ENCODE data around the gene STIM1. TPM values are rescaled to one million over a fixed set of nuclear protein-coding genes. Genes with fewer than 3 reads are reported as not detected.

Gene STIM1
- total and polyA plus RNA-seq, 4 donors = 32.1 to 51.5 (median 41.6) TPM

DNA sequence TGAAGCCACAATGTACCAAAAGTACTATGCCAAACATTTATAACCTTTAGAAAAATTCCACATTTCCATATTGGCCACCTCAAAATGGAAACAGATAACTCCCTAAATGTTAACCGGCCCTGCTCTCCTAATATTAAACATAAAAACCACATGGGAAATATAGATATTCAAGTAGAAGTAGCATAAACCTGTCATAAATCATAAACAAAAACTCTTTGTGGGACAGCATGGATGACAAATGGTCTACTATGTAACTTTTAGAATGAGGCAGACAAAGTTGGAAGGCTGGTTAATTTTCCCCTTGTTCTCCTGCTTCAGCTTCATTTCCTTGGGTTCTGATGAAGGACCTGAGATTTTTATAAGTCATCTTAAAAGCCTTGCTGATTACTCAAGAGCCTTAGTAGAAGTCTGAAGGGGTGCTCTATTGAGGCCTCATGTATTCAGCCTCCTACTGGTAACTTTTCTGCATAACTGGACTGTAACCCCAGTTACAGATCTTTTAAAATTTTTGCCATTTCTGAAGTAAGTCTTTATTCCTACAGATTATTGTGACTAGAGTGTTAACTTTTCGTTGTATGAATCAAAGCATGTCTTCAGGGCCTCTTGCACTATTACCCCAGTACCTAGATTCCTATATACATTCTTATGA, 116.4 kb downstream of the STIM1 start:
- H3K9me3 ChIP-seq (ENCODE audit: control insufficient read depth, insufficient read depth, low read length) = no peaks in the 10 kb centered on the region
- H3K4me1 ChIP-seq (ENCODE audit: control insufficient read depth, insufficient read depth, low read length) = no peaks in the 10 kb centered on the region
- H3K27ac ChIP-seq (ENCODE audit: low read depth, low read length) = no peak overlapping the region
- no CpG with 5 or more reads among the region's 2 CpGs for WGBS (ENCODE audit: insufficient coverage)
- H3K27me3 ChIP-seq (ENCODE audit: control insufficient read depth, insufficient read depth, low read length) = no peaks in the 10 kb centered on the region
- DNase-seq (ENCODE audit: low read depth in 4 of 6, low spot score in 6 of 6) = no peak
- no peak overlapping the region for H3K4me3 ChIP-seq (ENCODE audit: low read depth, low read length)
- H3K36me3 ChIP-seq (ENCODE audit: control insufficient read depth, insufficient read depth, low read length) = no peaks in the 10 kb centered on the region

- no CpG with 5 or more reads among the region's 1 CpG for WGBS (ENCODE audit: insufficient coverage)
- DNase-seq (ENCODE audit: low read depth in 4 of 6, low spot score in 6 of 6) = no peak
- no peaks in the 10 kb centered on the region for H3K27me3 ChIP-seq (ENCODE audit: control insufficient read depth, insufficient read depth, low read length)
- H3K27ac ChIP-seq (ENCODE audit: low read depth, low read length) = no peak overlapping the region
- H3K4me1 ChIP-seq (ENCODE audit: control insufficient read depth, insufficient read depth, low read length) = no peaks in the 10 kb centered on the region
- H3K9me3 ChIP-seq (ENCODE audit: control insufficient read depth, insufficient read depth, low read length) = no peaks in the 10 kb centered on the region
- no peak overlapping the region for H3K4me3 ChIP-seq (ENCODE audit: low read depth, low read length)
- no peaks in the 10 kb centered on the region for H3K36me3 ChIP-seq (ENCODE audit: control insufficient read depth, insufficient read depth, low read length)
These were observed 117.0 kb downstream of the STIM1 start for GRCh38 chr11:3972431-3972830.

- DNase-seq (ENCODE audit: low read depth in 4 of 6, low spot score in 6 of 6) = no peak
- no peak overlapping the region for H3K4me3 ChIP-seq (ENCODE audit: low read depth, low read length)
- no peaks in the 10 kb centered on the region for H3K27me3 ChIP-seq (ENCODE audit: control insufficient read depth, insufficient read depth, low read length)
- H3K4me1 ChIP-seq (ENCODE audit: control insufficient read depth, insufficient read depth, low read length) = no peaks in the 10 kb centered on the region
- no peaks in the 10 kb centered on the region for H3K9me3 ChIP-seq (ENCODE audit: control insufficient read depth, insufficient read depth, low read length)
- H3K27ac ChIP-seq (ENCODE audit: low read depth, low read length) = no peak overlapping the region
- 100% methylated on average over 1 of the region's 1 CpG for WGBS (ENCODE audit: insufficient coverage)
- H3K36me3 ChIP-seq (ENCODE audit: control insufficient read depth, insufficient read depth, low read length) = no peaks in the 10 kb centered on the region
These were observed 121.6 kb downstream of the STIM1 start for GRCh38 chr11:3977078-3977477.

GRCh38 chr11:3981084-3981633, 125.7 kb downstream of the STIM1 start:
- DNase-seq (ENCODE audit: low read depth in 4 of 6, low spot score in 6 of 6) = no peak
- Histone ChIP-seq H3K36me3 (ENCODE audit: control insufficient read depth, insufficient read depth, low read length) (no peaks in the 10 kb centered on the region), H3K27me3 (ENCODE audit: control insufficient read depth, insufficient read depth, low read length) (no peaks in the 10 kb centered on the region), H3K4me1 (ENCODE audit: control insufficient read depth, insufficient read depth, low read length) (no peaks in the 10 kb centered on the region), H3K9me3 (ENCODE audit: control insufficient read depth, insufficient read depth, low read length) (no peaks in the 10 kb centered on the region), H3K27ac (ENCODE audit: low read depth, low read length) (no peak overlapping the region), H3K4me3 (ENCODE audit: low read depth, low read length) (no peak overlapping the region)
- WGBS (ENCODE audit: insufficient coverage) = 93% methylated on average over 6 of the region's 9 CpGs

GRCh38 chr11:3982431-3982830, 127.0 kb downstream of the STIM1 start:
- no peak overlapping the region for H3K4me3 ChIP-seq (ENCODE audit: low read depth, low read length)
- H3K4me1 ChIP-seq (ENCODE audit: control insufficient read depth, insufficient read depth, low read length) = no peaks in the 10 kb centered on the region
- no peaks in the 10 kb centered on the region for H3K9me3 ChIP-seq (ENCODE audit: control insufficient read depth, insufficient read depth, low read length)
- no CpG with 5 or more reads among the region's 2 CpGs for WGBS (ENCODE audit: insufficient coverage)
- H3K27ac ChIP-seq (ENCODE audit: low read depth, low read length) = no peak overlapping the region
- no peaks in the 10 kb centered on the region for H3K27me3 ChIP-seq (ENCODE audit: control insufficient read depth, insufficient read depth, low read length)
- no peak for DNase-seq (ENCODE audit: low read depth in 4 of 6, low spot score in 6 of 6)
- no peaks in the 10 kb centered on the region for H3K36me3 ChIP-seq (ENCODE audit: control insufficient read depth, insufficient read depth, low read length)

- Histone ChIP-seq H3K36me3 (ENCODE audit: control insufficient read depth, insufficient read depth, low read length) (no peaks in the 10 kb centered on the region), H3K27ac (ENCODE audit: low read depth, low read length) (no peak overlapping the region), H3K27me3 (ENCODE audit: control insufficient read depth, insufficient read depth, low read length) (no peaks in the 10 kb centered on the region), H3K4me1 (ENCODE audit: control insufficient read depth, insufficient read depth, low read length) (no peaks in the 10 kb centered on the region), H3K4me3 (ENCODE audit: low read depth, low read length) (no peak overlapping the region), H3K9me3 (ENCODE audit: control insufficient read depth, insufficient read depth, low read length) (no peaks in the 10 kb centered on the region)
- DNase-seq (ENCODE audit: low read depth in 4 of 6, low spot score in 6 of 6) = no peak
- no CpG with 5 or more reads among the region's 3 CpGs for WGBS (ENCODE audit: insufficient coverage)
These were observed 127.6 kb downstream of the STIM1 start for GRCh38 chr11:3983101-3983500.

GRCh38 chr11:3984896-3985295, 129.4 kb downstream of the STIM1 start:
- Histone ChIP-seq H3K36me3 (ENCODE audit: control insufficient read depth, insufficient read depth, low read length) (no peaks in the 10 kb centered on the region), H3K27ac (ENCODE audit: low read depth, low read length) (no peak overlapping the region), H3K4me1 (ENCODE audit: control insufficient read depth, insufficient read depth, low read length) (peaks cover 5% of the 10 kb centered on the region), H3K27me3 (ENCODE audit: control insufficient read depth, insufficient read depth, low read length) (no peaks in the 10 kb centered on the region), H3K4me3 (ENCODE audit: low read depth, low read length) (no peak overlapping the region), H3K9me3 (ENCODE audit: control insufficient read depth, insufficient read depth, low read length) (no peaks in the 10 kb centered on the region)
- WGBS (ENCODE audit: insufficient coverage) = 55% methylated on average over 2 of the region's 5 CpGs
- DNase-seq (ENCODE audit: low read depth in 4 of 6, low spot score in 6 of 6) = peak in 2 of 6 donors; percentile 73 to 96

DNA sequence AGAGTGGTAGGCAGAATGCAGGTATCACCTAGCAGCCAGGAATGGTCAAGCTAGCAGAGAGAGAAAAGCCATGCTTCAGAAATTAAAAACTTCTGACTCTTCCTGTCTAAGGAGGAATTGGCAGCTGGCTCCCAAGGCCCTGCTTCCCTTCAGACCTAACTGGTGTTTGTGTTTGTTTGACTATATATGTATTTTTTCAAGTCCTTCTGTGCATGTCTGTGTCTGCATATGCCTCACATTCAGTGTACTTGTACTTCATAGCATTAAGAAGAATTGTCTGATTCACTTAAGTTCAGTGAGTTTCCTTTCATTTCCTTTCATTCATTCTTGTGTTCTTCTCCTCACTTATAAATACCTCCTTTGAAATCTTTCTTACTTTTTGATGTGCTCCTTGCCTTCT, 130.2 kb downstream of the STIM1 start:
- Histone ChIP-seq H3K9me3 (ENCODE audit: control insufficient read depth, insufficient read depth, low read length) (no peaks in the 10 kb centered on the region), H3K4me3 (ENCODE audit: low read depth, low read length) (no peak overlapping the region), H3K27me3 (ENCODE audit: control insufficient read depth, insufficient read depth, low read length) (no peaks in the 10 kb centered on the region), H3K4me1 (ENCODE audit: control insufficient read depth, insufficient read depth, low read length) (peaks cover 5% of the 10 kb centered on the region), H3K36me3 (ENCODE audit: control insufficient read depth, insufficient read depth, low read length) (no peaks in the 10 kb centered on the region), H3K27ac (ENCODE audit: low read depth, low read length) (no peak overlapping the region)
- DNase-seq (ENCODE audit: low read depth in 4 of 6, low spot score in 6 of 6) = peak in 1 of 6 donors; percentile 82

GRCh38 chr11:3986301-3986700, 130.8 kb downstream of the STIM1 start:
- WGBS (ENCODE audit: insufficient coverage) = no CpG with 5 or more reads among the region's 1 CpG

DNA sequence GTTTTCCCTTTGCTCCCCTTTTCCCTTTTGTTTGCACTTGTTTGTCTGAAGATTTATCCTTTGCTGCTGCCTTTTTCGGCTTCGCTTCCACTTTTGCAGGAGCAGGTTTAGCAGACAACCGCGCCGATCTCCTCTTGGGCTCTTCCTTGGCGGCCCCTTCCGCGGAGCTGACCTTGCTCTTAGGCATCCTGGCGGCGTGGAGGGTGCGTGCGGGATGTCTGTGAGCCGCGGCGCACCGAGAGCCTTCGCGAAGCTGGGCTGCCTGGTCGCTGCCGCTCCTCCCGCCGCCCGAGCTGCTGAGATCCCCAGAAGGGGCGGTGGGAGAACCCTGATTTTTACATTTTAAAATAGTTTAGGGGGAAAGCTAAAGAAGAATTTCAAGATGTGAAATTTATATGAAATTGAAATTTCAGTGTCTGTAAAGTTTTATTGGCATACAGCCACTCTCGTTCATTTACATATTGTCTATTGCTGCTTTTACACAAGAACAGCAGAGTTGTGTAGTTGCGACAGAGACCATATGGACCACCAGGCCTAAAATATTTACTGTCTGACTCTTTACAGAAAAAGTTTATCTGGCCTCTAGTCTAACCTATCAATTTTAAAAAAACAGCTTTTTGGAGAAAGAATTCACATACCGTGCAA, 133.9 kb downstream of the STIM1 start:
- peak overlapping the region; percentile 26 for H3K4me3 ChIP-seq (ENCODE audit: low read depth, low read length)
- H3K27ac ChIP-seq (ENCODE audit: low read depth, low read length) = no peak overlapping the region
- DNase-seq (ENCODE audit: low read depth in 4 of 6, low spot score in 6 of 6) = peak in 2 of 6 donors; percentile 41 to 60

More at GRCh38 chr11:3986301-3986700, 130.8 kb downstream of the STIM1 start:
- Histone ChIP-seq H3K27me3 (ENCODE audit: control insufficient read depth, insufficient read depth, low read length) (no peaks in the 10 kb centered on the region), H3K36me3 (ENCODE audit: control insufficient read depth, insufficient read depth, low read length) (no peaks in the 10 kb centered on the region), H3K4me1 (ENCODE audit: control insufficient read depth, insufficient read depth, low read length) (peaks cover 5% of the 10 kb centered on the region), H3K4me3 (ENCODE audit: low read depth, low read length) (no peak overlapping the region), H3K27ac (ENCODE audit: low read depth, low read length) (no peak overlapping the region), H3K9me3 (ENCODE audit: control insufficient read depth, insufficient read depth, low read length) (no peaks in the 10 kb centered on the region)
- peak in 1 of 6 donors; percentile 46 for DNase-seq (ENCODE audit: low read depth in 4 of 6, low spot score in 6 of 6)

More for the DNA sequence above, 133.9 kb downstream of the STIM1 start:
- peaks cover 5% of the 10 kb centered on the region for H3K4me1 ChIP-seq (ENCODE audit: control insufficient read depth, insufficient read depth, low read length)
- WGBS (ENCODE audit: insufficient coverage) = 21% methylated on average over 21 of the region's 27 CpGs
- H3K9me3 ChIP-seq (ENCODE audit: control insufficient read depth, insufficient read depth, low read length) = no peaks in the 10 kb centered on the region
- H3K36me3 ChIP-seq (ENCODE audit: control insufficient read depth, insufficient read depth, low read length) = no peaks in the 10 kb centered on the region
- no peaks in the 10 kb centered on the region for H3K27me3 ChIP-seq (ENCODE audit: control insufficient read depth, insufficient read depth, low read length)
